ENCODE measurements around the gene STEAP2.

Gene STEAP2

DNA sequence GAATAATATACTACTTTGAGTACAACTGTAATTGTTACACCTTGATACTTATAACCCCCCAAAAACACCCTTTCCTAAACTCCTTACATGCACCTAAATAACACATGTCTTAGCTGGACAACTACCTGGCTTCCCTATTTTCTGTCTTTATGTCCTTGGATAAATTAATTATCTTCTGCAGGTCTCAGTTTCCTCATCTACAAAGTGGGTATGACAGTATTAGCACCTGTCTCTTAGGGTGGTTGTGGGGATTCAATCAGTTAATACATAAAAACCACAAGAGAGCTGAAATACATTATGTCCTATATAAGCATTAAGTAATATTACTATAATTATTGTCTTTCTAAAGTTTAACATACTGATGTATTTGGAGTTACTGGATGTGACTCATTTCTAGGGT is 10.8 kb downstream of the STEAP2 start:
- Histone ChIP-seq H3K36me3 (ENCODE audit: insufficient read depth, low read length) (no peaks in the 10 kb centered on the region), H3K79me2 (ENCODE audit: insufficient read depth, low read length) (no peaks in the 10 kb centered on the region), H4K20me1 (ENCODE audit: insufficient read depth, low read length) (no peaks in the 10 kb centered on the region), H3K4me3 (ENCODE audit: low read depth in 1 of 2, low read length in 2 of 2) (no peak overlapping the region), H3K4me2 (ENCODE audit: insufficient read depth, low read length) (no peak overlapping the region), H3K9ac (ENCODE audit: low read depth, low read length) (no peak overlapping the region), H3K27ac (ENCODE audit: low read length) (no peak overlapping the region), H2AFZ (ENCODE audit: low read depth, low read length) (no peak overlapping the region), H3K27me3 (ENCODE audit: insufficient read depth, low read length, poor library complexity) (no peaks in the 10 kb centered on the region), H3K9me3 (ENCODE audit: insufficient read depth, low read length, severe bottlenecking) (no peaks in the 10 kb centered on the region), H3K4me1 (ENCODE audit: insufficient read depth, low read length) (no peaks in the 10 kb centered on the region)
- DNase-seq (no peak), ATAC-seq (ENCODE audit: insufficient read depth, low read depth) (no peak)
- TF ChIP-seq, protein P1, sequence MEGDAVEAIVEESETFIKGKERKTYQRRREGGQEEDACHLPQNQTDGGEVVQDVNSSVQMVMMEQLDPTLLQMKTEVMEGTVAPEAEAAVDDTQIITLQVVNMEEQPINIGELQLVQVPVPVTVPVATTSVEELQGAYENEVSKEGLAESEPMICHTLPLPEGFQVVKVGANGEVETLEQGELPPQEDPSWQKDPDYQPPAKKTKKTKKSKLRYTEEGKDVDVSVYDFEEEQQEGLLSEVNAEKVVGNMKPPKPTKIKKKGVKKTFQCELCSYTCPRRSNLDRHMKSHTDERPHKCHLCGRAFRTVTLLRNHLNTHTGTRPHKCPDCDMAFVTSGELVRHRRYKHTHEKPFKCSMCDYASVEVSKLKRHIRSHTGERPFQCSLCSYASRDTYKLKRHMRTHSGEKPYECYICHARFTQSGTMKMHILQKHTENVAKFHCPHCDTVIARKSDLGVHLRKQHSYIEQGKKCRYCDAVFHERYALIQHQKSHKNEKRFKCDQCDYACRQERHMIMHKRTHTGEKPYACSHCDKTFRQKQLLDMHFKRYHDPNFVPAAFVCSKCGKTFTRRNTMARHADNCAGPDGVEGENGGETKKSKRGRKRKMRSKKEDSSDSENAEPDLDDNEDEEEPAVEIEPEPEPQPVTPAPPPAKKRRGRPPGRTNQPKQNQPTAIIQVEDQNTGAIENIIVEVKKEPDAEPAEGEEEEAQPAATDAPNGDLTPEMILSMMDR (IDR thresholded peaks at IDR 0.05; ENCODE audit: borderline replicate concordance, extremely low read depth, low read length, poor library complexity, severe bottlenecking) = no peak
- no peak for TF ChIP-seq EZH2 (IDR thresholded peaks at IDR 0.05; ENCODE audit: borderline replicate concordance, low read depth, low read length, severe bottlenecking)

DNA sequence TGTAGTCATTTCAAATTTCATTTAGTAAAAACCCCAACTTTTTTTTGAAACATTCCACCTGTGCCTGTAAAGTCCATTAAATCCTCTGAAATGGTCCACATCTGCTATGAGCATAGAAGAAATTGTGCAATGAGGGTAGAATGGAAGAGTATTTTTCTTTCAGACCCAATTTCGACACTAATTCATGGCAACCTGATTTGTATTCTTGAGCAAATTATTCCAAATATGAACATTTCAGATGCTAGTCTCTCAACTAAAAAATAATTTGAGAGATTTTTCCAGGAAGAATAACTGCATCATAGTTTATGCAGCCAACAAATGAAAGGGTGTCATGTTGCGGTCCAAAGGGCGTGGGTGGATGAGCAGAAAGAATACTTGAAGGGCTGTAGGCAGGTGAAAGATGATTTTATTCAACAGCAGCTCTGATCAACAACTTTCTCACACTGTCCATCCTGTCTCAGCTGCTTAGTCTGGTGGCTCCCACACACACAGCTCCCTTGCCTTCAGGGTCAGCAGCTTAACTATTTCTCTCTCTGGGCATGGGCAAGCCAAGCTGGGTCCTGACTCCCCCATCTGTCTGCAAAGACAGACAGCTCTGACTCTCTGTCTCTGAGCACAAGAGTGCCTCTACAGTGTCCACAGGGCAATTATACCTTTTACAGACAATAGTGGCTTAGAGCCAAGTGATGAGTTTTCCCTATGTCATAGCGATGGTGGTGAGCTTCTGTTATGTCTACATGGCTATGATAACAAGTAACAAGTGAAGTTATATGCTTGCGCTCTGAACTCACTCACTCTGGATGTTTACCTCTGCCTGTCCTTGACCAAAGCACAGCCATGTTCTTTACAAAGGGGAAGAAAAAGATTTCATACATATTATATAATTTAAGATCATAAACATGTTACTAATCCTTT is 11.5 kb downstream of the STEAP2 start:
- Histone ChIP-seq H3K4me1 (ENCODE audit: insufficient read depth, low read length) (no peaks in the 10 kb centered on the region), H2AFZ (ENCODE audit: low read depth, low read length) (no peak overlapping the region), H3K9ac (ENCODE audit: low read depth, low read length) (no peak overlapping the region), H3K36me3 (ENCODE audit: insufficient read depth, low read length) (no peaks in the 10 kb centered on the region), H3K27ac (ENCODE audit: low read length) (no peak overlapping the region), H4K20me1 (ENCODE audit: insufficient read depth, low read length) (no peaks in the 10 kb centered on the region), H3K9me3 (ENCODE audit: insufficient read depth, low read length, severe bottlenecking) (no peaks in the 10 kb centered on the region), H3K4me3 (ENCODE audit: low read depth in 1 of 2, low read length in 2 of 2) (no peak overlapping the region), H3K4me2 (ENCODE audit: insufficient read depth, low read length) (no peak overlapping the region), H3K79me2 (ENCODE audit: insufficient read depth, low read length) (no peaks in the 10 kb centered on the region), H3K27me3 (ENCODE audit: insufficient read depth, low read length, poor library complexity) (no peaks in the 10 kb centered on the region)
- no peak for TF ChIP-seq EZH2 (IDR thresholded peaks at IDR 0.05; ENCODE audit: borderline replicate concordance, low read depth, low read length, severe bottlenecking)
- TF ChIP-seq, protein P1 (IDR thresholded peaks at IDR 0.05; ENCODE audit: borderline replicate concordance, extremely low read depth, low read length, poor library complexity, severe bottlenecking) = no peak
- DNase-seq (no peak), ATAC-seq (ENCODE audit: insufficient read depth, low read depth) (no peak)

DNA sequence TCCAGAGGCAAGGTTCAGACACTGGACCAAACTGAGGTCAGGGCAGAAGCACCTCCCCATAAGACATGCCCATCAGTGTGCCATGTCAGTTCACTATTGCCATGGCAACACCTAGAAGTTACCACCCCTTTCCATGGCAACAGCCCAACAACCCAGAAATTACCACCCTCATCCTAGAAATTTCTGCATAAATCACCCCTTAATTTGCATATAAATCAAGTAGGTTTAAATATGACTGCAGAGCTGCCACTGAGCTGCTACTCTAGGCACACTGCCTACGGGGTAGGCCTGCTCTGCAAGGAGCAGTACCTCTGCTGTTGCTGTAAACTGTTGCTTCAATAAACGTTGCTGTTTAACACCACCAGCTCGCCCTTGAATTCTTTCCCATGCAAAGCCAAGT is 12.7 kb downstream of the STEAP2 start:
- Histone ChIP-seq H2AFZ (ENCODE audit: low read depth, low read length) (no peak overlapping the region), H3K9ac (ENCODE audit: low read depth, low read length) (no peak overlapping the region), H3K4me1 (ENCODE audit: insufficient read depth, low read length) (no peaks in the 10 kb centered on the region), H3K4me2 (ENCODE audit: insufficient read depth, low read length) (no peak overlapping the region), H3K9me3 (ENCODE audit: insufficient read depth, low read length, severe bottlenecking) (no peaks in the 10 kb centered on the region), H3K4me3 (ENCODE audit: low read depth in 1 of 2, low read length in 2 of 2) (no peak overlapping the region), H3K27ac (ENCODE audit: low read length) (no peak overlapping the region), H3K79me2 (ENCODE audit: insufficient read depth, low read length) (no peaks in the 10 kb centered on the region), H3K27me3 (ENCODE audit: insufficient read depth, low read length, poor library complexity) (no peaks in the 10 kb centered on the region), H3K36me3 (ENCODE audit: insufficient read depth, low read length) (no peaks in the 10 kb centered on the region), H4K20me1 (ENCODE audit: insufficient read depth, low read length) (no peaks in the 10 kb centered on the region)
- TF ChIP-seq, protein P1 (IDR thresholded peaks at IDR 0.05; ENCODE audit: borderline replicate concordance, extremely low read depth, low read length, poor library complexity, severe bottlenecking) = no peak
- TF ChIP-seq EZH2 (IDR thresholded peaks at IDR 0.05; ENCODE audit: borderline replicate concordance, low read depth, low read length, severe bottlenecking) = no peak
- DNase-seq (no peak), ATAC-seq (ENCODE audit: insufficient read depth, low read depth) (no peak)

All from DND-41 (cell line).